ENCODE measurements around the gene EIF6. TPM values are rescaled to one million over a fixed set of nuclear protein-coding genes. Genes with fewer than 3 reads are reported as not detected.

EIF6 gene
- total RNA-seq, 1 donor from 2014 or later, result 124 TPM

DNA sequence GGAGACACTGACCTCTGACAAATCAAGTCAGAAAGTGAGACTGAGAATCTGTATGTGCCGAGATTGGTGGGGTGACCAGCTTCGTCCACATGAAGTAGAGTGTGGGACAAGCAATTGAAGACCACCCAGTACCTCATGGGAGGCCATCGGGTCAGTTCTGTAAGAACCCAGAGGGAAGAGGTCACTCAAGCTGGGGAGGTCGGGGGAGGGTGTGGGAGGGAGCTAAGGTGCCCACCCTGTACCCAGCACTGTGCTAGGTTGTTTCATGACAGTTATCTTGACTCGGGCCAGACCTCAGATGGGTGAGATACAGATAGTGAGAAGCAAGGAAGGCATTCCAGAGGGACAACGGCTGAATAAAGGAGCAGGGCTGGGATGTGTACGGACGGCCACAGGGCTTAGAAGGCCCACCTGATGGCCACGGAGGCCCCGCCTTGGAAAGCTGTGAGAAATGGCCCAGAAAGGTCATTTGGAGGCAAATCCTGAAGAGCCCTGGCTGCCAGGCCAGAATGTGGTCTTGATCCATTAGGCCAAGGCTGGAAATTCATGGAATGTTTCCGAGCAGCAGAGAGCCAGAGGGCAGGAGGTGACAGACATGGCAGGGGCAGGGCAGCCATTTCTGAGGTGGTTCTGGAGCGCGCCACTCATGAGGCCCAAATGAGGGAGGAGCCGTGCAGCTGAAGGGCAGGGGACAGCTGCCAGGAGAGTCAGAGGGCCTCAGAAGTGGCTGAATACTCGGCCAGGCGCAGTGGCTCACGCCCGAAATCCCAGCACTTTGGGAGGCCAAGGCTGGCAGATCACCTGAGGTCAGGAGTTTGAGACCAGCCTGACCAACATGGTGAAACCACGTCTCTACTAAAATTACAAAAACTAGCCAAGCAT lies 14.3 kb downstream of the EIF6 start:
- Histone ChIP-seq H3K4me1 (peaks cover 3% of the 10 kb centered on the region), H3K36me3 (peaks cover 0 to 36% of the 10 kb centered on the region in 2 donors), H3K9me3 (no peaks in the 10 kb centered on the region), H3K27ac (no peak overlapping the region), H3K27me3 (no peaks in the 10 kb centered on the region), H3K4me3 (no peak overlapping the region)
- DNase-seq (ENCODE audit: extremely low spot score in 2 of 2), result no peak
- TF ChIP-seq, protein P1, sequence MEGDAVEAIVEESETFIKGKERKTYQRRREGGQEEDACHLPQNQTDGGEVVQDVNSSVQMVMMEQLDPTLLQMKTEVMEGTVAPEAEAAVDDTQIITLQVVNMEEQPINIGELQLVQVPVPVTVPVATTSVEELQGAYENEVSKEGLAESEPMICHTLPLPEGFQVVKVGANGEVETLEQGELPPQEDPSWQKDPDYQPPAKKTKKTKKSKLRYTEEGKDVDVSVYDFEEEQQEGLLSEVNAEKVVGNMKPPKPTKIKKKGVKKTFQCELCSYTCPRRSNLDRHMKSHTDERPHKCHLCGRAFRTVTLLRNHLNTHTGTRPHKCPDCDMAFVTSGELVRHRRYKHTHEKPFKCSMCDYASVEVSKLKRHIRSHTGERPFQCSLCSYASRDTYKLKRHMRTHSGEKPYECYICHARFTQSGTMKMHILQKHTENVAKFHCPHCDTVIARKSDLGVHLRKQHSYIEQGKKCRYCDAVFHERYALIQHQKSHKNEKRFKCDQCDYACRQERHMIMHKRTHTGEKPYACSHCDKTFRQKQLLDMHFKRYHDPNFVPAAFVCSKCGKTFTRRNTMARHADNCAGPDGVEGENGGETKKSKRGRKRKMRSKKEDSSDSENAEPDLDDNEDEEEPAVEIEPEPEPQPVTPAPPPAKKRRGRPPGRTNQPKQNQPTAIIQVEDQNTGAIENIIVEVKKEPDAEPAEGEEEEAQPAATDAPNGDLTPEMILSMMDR (IDR thresholded peaks at IDR 0.05), result no peak
- TF ChIP-seq POLR2A (IDR thresholded peaks at IDR 0.05), result no peak
- intact Hi-C loops (cut with DNase I), result no loop called here

DNA sequence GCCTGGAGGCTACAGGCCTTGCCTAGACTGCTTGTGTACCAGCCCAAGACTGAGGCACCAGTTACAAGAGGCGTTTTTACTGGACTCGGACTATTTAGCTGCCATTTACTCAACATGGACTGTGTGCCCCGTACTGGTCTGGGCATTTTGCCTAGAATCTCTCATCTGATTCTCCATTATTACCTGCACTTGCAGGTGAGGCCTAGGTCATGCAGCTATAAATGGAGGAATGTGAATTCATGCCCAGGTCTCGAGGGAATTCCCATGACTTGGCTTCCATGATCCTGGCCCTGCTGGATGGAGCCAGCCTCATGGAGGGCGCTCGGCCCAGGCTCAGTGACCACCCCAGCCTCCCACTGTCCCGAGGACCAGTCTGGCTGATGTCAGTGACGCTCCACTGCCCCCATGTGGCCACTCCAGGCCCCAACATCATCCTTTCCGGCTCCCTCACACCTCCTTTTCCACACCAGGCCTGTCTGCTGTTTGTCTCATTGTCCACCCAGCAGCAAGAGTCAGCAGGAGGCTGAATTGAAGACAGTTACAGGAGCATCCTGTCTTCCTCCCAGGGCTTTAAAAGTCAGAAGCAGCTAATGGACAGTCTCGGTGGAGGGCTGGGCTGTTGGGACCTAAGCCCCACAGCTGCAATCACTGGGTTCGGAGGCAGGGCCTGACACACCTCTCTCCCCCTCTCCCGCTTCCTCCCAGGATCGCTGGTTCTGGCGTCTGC lies 15.4 kb downstream of the EIF6 start:
- Histone ChIP-seq H3K9me3 (no peaks in the 10 kb centered on the region), H3K27ac (no peak overlapping the region), H3K4me3 (no peak overlapping the region), H3K4me1 (no peaks in the 10 kb centered on the region), H3K36me3 (peaks cover 0 to 36% of the 10 kb centered on the region in 2 donors), H3K27me3 (no peaks in the 10 kb centered on the region)
- TF ChIP-seq POLR2AphosphoS5 (IDR thresholded peaks at IDR 0.05; ENCODE audit: insufficient read depth in 1 of 2, low read depth in 1 of 2) (no peak), POLR2A (IDR thresholded peaks at IDR 0.05) (no peak)
- TF ChIP-seq, protein P1 (IDR thresholded peaks at IDR 0.05), result peak; percentile 7 to 64 (median 37)
- intact Hi-C loops (cut with DNase I), result loop anchor here (5.0 kb wide), 1 partner anchor 122 kb away; the partner anchor contains the start of gene EDEM2
- DNase-seq (ENCODE audit: extremely low spot score in 2 of 2), result no peak

DNA sequence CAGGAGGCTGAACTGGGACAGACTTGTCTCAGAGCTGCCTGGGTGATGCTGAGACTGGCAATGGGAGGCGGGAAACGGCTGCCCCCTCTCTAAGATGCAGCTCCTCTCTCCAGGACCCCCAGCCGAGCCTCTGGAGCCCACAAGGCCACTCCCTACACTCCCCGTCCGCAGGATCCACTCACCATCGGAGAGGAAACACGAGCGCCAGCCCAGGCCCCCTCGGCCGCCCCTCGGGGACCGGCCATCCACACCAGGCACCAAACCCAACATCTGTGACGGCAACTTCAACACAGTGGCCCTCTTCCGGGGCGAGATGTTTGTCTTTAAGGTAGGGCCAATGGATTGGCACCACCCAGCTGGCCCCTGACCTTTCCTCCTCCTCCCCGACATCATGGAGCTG lies 17.5 kb downstream of the EIF6 start:
- TF ChIP-seq, protein P1 (IDR thresholded peaks at IDR 0.05), result no peak
- no peak for TF ChIP-seq POLR2AphosphoS5 (IDR thresholded peaks at IDR 0.05; ENCODE audit: insufficient read depth in 1 of 2, low read depth in 1 of 2)
- TF ChIP-seq POLR2A (IDR thresholded peaks at IDR 0.05), result no peak
- no peaks in the 10 kb centered on the region for H3K9me3 ChIP-seq
- peaks cover 0 to 36% of the 10 kb centered on the region in 2 donors for H3K36me3 ChIP-seq
- DNase-seq (ENCODE audit: extremely low spot score in 2 of 2), result no peak
- no peak overlapping the region for H3K27ac ChIP-seq
- H3K4me3 ChIP-seq, result no peak overlapping the region
- H3K4me1 ChIP-seq, result no peaks in the 10 kb centered on the region
- intact Hi-C loops (cut with DNase I), result loop anchor here (5.0 kb wide), 1 partner anchor 120 kb away; the partner anchor contains the start of gene EDEM2
- H3K27me3 ChIP-seq, result no peaks in the 10 kb centered on the region

DNA sequence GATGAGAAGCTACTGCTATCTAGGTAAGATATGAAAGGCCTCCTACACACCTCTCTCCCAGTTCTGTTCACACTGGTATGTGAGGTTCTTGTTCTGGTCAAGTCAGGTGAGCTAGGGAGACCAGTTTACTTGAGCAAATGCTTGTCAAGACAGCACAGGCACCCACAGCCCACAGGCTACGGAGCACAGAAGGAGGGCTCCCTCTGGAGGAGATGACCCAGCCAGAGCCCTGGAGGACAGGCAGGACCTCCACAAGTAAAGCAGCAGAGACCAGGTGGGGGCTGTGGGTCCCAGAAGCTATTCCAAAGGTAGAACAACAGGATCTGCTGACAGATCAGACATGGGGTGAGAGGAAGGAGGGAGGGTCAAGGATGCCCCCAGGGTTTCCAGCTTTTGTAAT lies 19.8 kb downstream of the EIF6 start:
- no peak for DNase-seq (ENCODE audit: extremely low spot score in 2 of 2)
- Histone ChIP-seq H3K4me3 (no peak overlapping the region), H3K36me3 (peaks cover 0 to 16% of the 10 kb centered on the region in 2 donors), H3K9me3 (no peaks in the 10 kb centered on the region), H3K27ac (no peak overlapping the region), H3K27me3 (no peaks in the 10 kb centered on the region), H3K4me1 (no peaks in the 10 kb centered on the region)
- intact Hi-C loops (cut with DNase I), result loop anchor here (5.0 kb wide), 1 partner anchor 117 kb away; the partner anchor contains the start of gene EDEM2
- TF ChIP-seq POLR2A (IDR thresholded peaks at IDR 0.05) (no peak), POLR2AphosphoS5 (IDR thresholded peaks at IDR 0.05; ENCODE audit: insufficient read depth in 1 of 2, low read depth in 1 of 2) (no peak)
- TF ChIP-seq, protein P1 (IDR thresholded peaks at IDR 0.05), result no peak
